ENCODE results near the gene ARHGEF25.

ARHGEF25 gene

GRCh38 chr12:57625261-57626032, 14.2 kb downstream of the ARHGEF25 start:
- TF ChIP-seq CTCF (IDR thresholded peaks at IDR 0.05; ENCODE audit: extremely low read depth, missing control alignments), result no peak
- DNase-seq (ENCODE audit: low spot score), result no peak

GRCh38 chr12:57626111-57626920, 15.1 kb downstream of the ARHGEF25 start:
- no peak for DNase-seq (ENCODE audit: low spot score)
- TF ChIP-seq CTCF (IDR thresholded peaks at IDR 0.05; ENCODE audit: extremely low read depth, missing control alignments), result no peak

GRCh38 chr12:57626921-57627445, 15.7 kb downstream of the ARHGEF25 start:
- no peak for TF ChIP-seq CTCF (IDR thresholded peaks at IDR 0.05; ENCODE audit: extremely low read depth, missing control alignments)
- DNase-seq (ENCODE audit: low spot score), result no peak

- DNase-seq (ENCODE audit: low spot score), result no peak
- TF ChIP-seq CTCF (IDR thresholded peaks at IDR 0.05; ENCODE audit: extremely low read depth, missing control alignments), result peak; percentile 17
Measured at GRCh38 chr12:57627501-57628279, 16.5 kb downstream of the ARHGEF25 start.

- no peak for DNase-seq (ENCODE audit: low spot score)
- TF ChIP-seq CTCF (IDR thresholded peaks at IDR 0.05; ENCODE audit: extremely low read depth, missing control alignments), result no peak
Measured at GRCh38 chr12:57628280-57629191, 17.3 kb downstream of the ARHGEF25 start.

- DNase-seq (ENCODE audit: low spot score), result no peak
- no peak for TF ChIP-seq CTCF (IDR thresholded peaks at IDR 0.05; ENCODE audit: extremely low read depth, missing control alignments)
Measured at GRCh38 chr12:57629897-57630471, 18.7 kb downstream of the ARHGEF25 start.

All from GM20000 (cell line).